ENCODE measurements around the gene PRCP. TPM values are rescaled to one million over a fixed set of nuclear protein-coding genes. Genes with fewer than 3 reads are reported as not detected.

PRCP gene
- total RNA-seq, 1 experiment from 2014 or later, result 25.1 TPM

- no peak for DNase-seq (ENCODE audit: low spot score)
- Histone ChIP-seq H3K27ac (ENCODE audit: low read depth, low read length, poor library complexity, severe bottlenecking) (no peak overlapping the region), H3K9me3 (ENCODE audit: low read depth, low read length, poor library complexity, severe bottlenecking) (no peaks in the 10 kb centered on the region), H3K4me1 (ENCODE audit: insufficient read depth, low read length, poor library complexity, severe bottlenecking) (peaks cover 21% of the 10 kb centered on the region), H3K36me3 (ENCODE audit: insufficient read depth, low read length, poor library complexity, severe bottlenecking) (no peaks in the 10 kb centered on the region), H3K4me3 (ENCODE audit: low read depth, low read length, poor library complexity, severe bottlenecking) (no peak overlapping the region), H3K27me3 (replicated peaks; ENCODE audit: insufficient read depth, low read depth, low read length, poor library complexity) (no peaks in the 10 kb centered on the region)
- no TSS peak for BruUV-seq (replicated peaks)
- intact Hi-C loops (cut with micrococcal nuclease; ENCODE audit: unreplicated experiment), result no loop called here
- TF ChIP-seq, protein P1, sequence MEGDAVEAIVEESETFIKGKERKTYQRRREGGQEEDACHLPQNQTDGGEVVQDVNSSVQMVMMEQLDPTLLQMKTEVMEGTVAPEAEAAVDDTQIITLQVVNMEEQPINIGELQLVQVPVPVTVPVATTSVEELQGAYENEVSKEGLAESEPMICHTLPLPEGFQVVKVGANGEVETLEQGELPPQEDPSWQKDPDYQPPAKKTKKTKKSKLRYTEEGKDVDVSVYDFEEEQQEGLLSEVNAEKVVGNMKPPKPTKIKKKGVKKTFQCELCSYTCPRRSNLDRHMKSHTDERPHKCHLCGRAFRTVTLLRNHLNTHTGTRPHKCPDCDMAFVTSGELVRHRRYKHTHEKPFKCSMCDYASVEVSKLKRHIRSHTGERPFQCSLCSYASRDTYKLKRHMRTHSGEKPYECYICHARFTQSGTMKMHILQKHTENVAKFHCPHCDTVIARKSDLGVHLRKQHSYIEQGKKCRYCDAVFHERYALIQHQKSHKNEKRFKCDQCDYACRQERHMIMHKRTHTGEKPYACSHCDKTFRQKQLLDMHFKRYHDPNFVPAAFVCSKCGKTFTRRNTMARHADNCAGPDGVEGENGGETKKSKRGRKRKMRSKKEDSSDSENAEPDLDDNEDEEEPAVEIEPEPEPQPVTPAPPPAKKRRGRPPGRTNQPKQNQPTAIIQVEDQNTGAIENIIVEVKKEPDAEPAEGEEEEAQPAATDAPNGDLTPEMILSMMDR (conservative IDR thresholded peaks at IDR 0.05; ENCODE audit: low read depth, low read length), result no peak
- TF ChIP-seq EZH2 (IDR thresholded peaks at IDR 0.05; ENCODE audit: borderline replicate concordance, low read depth, low read length, poor library complexity, severe bottlenecking), result no peak
- ChIA-PET POLR2A (ENCODE audit: low non-redundant PET) (no interaction called here), CTCF (interaction anchor here (1.5 kb wide), 1 partner anchor 87 kb away, joined by 5 read pairs; no protein-coding TSS in a partner anchor)
Observed at GRCh38 chr11:82863209-82863608, 37.0 kb downstream of the PRCP start.

DNA sequence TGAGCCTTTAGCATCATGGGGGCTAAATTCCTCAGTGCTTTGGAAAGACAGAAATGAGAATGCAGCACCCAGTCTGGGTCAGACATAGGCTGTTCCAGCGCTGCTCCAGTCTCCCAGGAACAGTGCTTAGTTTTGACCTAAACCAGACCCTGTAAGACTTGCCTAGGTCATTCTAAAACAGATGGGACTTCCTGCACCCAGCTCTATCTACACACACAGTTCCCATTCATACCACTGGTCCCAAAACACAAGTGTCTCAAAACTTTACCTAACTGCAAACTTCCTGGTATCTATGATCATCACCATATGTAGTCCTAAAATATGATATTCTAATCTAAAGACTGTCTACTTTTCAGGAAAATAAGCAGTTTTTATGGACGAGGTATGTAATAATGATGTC, 37.9 kb downstream of the PRCP start:
- H3K27ac ChIP-seq (ENCODE audit: low read depth, low read length, poor library complexity, severe bottlenecking), result no peak overlapping the region
- intact Hi-C loops (cut with micrococcal nuclease; ENCODE audit: unreplicated experiment), result no loop called here
- ChIA-PET CTCF (interaction anchor here (0.7 to 1.5 kb wide), 2 partner anchors 86 to 144 kb away, joined by 4 to 5 read pairs; no protein-coding TSS in a partner anchor), POLR2A (ENCODE audit: low non-redundant PET) (no interaction called here)
- H3K4me3 ChIP-seq (ENCODE audit: low read depth, low read length, poor library complexity, severe bottlenecking), result no peak overlapping the region
- no peaks in the 10 kb centered on the region for H3K9me3 ChIP-seq (ENCODE audit: low read depth, low read length, poor library complexity, severe bottlenecking)
- BruUV-seq (replicated peaks), result no TSS peak
- TF ChIP-seq, protein P1 (conservative IDR thresholded peaks at IDR 0.05; ENCODE audit: low read depth, low read length), result no peak
- TF ChIP-seq EZH2 (IDR thresholded peaks at IDR 0.05; ENCODE audit: borderline replicate concordance, low read depth, low read length, poor library complexity, severe bottlenecking), result no peak
- peaks cover 22% of the 10 kb centered on the region for H3K4me1 ChIP-seq (ENCODE audit: insufficient read depth, low read length, poor library complexity, severe bottlenecking)
- no peaks in the 10 kb centered on the region for H3K27me3 ChIP-seq (replicated peaks; ENCODE audit: insufficient read depth, low read depth, low read length, poor library complexity)
- no peak for DNase-seq (ENCODE audit: low spot score)
- H3K36me3 ChIP-seq (ENCODE audit: insufficient read depth, low read length, poor library complexity, severe bottlenecking), result no peaks in the 10 kb centered on the region

GRCh38 chr11:82859750-82860149, 40.5 kb downstream of the PRCP start:
- CTCF ChIA-PET, result no interaction called here
- Histone ChIP-seq H3K4me3 (ENCODE audit: low read depth, low read length, poor library complexity, severe bottlenecking) (no peak overlapping the region), H3K36me3 (ENCODE audit: insufficient read depth, low read length, poor library complexity, severe bottlenecking) (no peaks in the 10 kb centered on the region), H3K9me3 (ENCODE audit: low read depth, low read length, poor library complexity, severe bottlenecking) (no peaks in the 10 kb centered on the region), H3K27ac (ENCODE audit: low read depth, low read length, poor library complexity, severe bottlenecking) (no peak overlapping the region), H3K27me3 (replicated peaks; ENCODE audit: insufficient read depth, low read depth, low read length, poor library complexity) (no peaks in the 10 kb centered on the region), H3K4me1 (ENCODE audit: insufficient read depth, low read length, poor library complexity, severe bottlenecking) (peaks cover 18% of the 10 kb centered on the region)
- TF ChIP-seq, protein P1 (conservative IDR thresholded peaks at IDR 0.05; ENCODE audit: low read depth, low read length), result no peak
- no peak for TF ChIP-seq EZH2 (IDR thresholded peaks at IDR 0.05; ENCODE audit: borderline replicate concordance, low read depth, low read length, poor library complexity, severe bottlenecking)
- BruUV-seq (replicated peaks), result no TSS peak
- DNase-seq (ENCODE audit: low spot score), result no peak
- intact Hi-C loops (cut with micrococcal nuclease; ENCODE audit: unreplicated experiment), result no loop called here
- POLR2A ChIA-PET (ENCODE audit: low non-redundant PET), result no interaction called here
